ENCODE data around the gene THRA. TPM values are rescaled to one million over a fixed set of nuclear protein-coding genes. Genes with fewer than 3 reads are reported as not detected.

Gene THRA
- total RNA-seq, 2 donors from 2014 or later = 64.8 to 75.0 TPM

DNA sequence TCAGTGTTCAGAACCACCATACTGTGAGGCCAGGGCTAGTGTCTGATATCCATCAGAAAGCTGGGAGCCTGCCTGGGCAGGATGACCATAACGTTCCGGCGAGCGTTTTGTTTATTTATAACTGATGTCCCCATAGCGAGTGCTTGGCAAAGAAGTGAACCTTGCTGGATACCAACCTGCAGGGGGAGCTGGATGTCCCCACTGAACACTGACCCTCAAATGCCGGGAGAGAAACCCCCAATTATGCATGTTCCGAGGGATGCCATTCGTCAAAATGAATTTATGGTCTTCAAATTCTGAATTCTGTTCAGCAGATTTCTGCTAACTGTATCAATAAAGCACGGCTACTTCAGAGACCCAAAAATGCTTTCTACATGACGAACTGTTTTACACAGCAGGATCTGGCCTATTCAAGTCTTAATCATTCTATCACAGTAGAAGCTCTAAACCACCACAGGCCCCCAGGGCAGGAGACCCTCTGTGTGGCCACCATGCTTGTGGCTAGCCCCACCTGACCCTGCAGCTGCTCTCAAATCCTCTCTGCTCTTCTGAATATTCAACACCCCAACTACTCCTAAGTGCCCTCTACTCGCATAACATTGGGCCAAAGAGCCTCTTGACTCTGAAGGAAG is 23.8 kb upstream of the THRA start:
- peak; percentile 98 for ATAC-seq (ENCODE audit: insufficient number of reproducible peaks, low FRiP score, low read depth)
- TF ChIP-seq, protein P1, sequence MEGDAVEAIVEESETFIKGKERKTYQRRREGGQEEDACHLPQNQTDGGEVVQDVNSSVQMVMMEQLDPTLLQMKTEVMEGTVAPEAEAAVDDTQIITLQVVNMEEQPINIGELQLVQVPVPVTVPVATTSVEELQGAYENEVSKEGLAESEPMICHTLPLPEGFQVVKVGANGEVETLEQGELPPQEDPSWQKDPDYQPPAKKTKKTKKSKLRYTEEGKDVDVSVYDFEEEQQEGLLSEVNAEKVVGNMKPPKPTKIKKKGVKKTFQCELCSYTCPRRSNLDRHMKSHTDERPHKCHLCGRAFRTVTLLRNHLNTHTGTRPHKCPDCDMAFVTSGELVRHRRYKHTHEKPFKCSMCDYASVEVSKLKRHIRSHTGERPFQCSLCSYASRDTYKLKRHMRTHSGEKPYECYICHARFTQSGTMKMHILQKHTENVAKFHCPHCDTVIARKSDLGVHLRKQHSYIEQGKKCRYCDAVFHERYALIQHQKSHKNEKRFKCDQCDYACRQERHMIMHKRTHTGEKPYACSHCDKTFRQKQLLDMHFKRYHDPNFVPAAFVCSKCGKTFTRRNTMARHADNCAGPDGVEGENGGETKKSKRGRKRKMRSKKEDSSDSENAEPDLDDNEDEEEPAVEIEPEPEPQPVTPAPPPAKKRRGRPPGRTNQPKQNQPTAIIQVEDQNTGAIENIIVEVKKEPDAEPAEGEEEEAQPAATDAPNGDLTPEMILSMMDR (IDR thresholded peaks at IDR 0.05) = peak; percentile 66
- Histone ChIP-seq H3K9me3 (no peaks in the 10 kb centered on the region), H3K4me3 (peak overlapping the region; percentile 8), H3K36me3 (peaks cover 14% of the 10 kb centered on the region), H3K27me3 (replicated peaks; ENCODE audit: insufficient read depth) (no peaks in the 10 kb centered on the region), H3K4me1 (ENCODE audit: control insufficient read depth in 1 of 2, low read depth in 2 of 2) (peaks cover 0 to 18% of the 10 kb centered on the region in 2 donors), H3K27ac (peak overlapping the region; percentile 70 to 77)
- DNase-seq (ENCODE audit: low spot score) = peak; percentile 55

DNA sequence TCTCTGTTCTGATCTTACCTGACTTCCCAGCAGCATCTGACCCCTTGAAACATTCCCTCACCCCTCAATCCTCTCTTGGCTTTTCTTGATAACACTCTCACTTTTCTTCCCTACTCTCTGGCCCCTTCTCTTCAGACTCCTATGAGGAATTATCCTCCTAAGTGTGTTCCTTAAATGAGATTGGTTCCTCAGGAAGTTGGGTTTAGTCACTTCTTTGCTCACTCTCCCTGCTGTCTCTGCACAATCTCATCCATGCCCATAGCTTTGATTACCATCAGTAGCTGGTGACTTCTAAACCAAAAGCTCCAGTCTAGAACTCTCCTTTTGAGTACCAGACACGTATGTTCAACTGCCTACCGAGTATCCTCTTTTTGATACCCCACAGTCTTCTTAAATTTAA is 21.6 kb upstream of the THRA start:
- H3K4me1 ChIP-seq (ENCODE audit: control insufficient read depth in 1 of 2, low read depth in 2 of 2) = peaks cover 0 to 18% of the 10 kb centered on the region in 2 donors
- TF ChIP-seq, protein P1 (IDR thresholded peaks at IDR 0.05) = no peak
- no peaks in the 10 kb centered on the region for H3K36me3 ChIP-seq
- ATAC-seq (ENCODE audit: insufficient number of reproducible peaks, low FRiP score, low read depth) = no peak
- DNase-seq (ENCODE audit: low spot score) = no peak
- no peaks in the 10 kb centered on the region for H3K9me3 ChIP-seq
- no peaks in the 10 kb centered on the region for H3K27me3 ChIP-seq (replicated peaks; ENCODE audit: insufficient read depth)
- H3K27ac ChIP-seq = no peak overlapping the region
- no peak overlapping the region for H3K4me3 ChIP-seq

DNA sequence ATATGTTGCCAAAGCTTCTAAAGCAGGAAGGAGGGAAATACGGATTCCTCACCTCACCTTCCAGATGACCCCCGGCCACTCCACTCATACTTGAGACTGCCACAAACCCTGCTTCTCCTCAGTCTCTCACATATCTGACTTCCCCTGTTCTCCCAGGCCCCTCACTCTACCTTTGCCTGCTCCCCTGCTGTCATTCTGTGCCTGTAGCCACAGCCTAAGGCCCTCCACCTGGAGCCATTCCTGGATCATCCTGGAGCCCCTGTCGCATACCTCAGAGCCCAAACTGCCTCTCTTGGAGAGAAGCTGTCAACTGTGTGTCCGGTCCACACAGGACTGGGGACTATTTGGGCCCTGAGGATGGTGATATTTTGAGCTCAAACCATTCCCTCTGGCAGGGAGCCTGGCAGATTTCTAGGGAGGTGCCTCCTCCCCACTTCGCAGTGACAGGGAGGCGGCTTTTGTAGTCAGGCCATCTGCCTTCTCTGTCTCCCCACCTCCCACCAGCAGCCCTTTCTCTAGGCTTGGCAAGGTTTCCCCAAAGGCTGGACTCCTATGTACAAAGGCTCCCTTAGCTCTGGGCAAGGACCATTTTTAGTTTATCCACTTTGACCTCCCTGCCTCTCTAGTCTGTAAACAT is 6.3 kb upstream of the THRA start:
- peaks cover 9% of the 10 kb centered on the region for H3K36me3 ChIP-seq
- no peaks in the 10 kb centered on the region for H3K27me3 ChIP-seq (replicated peaks; ENCODE audit: insufficient read depth)
- TF ChIP-seq, protein P1 (IDR thresholded peaks at IDR 0.05) = no peak
- no peak overlapping the region for H3K4me3 ChIP-seq
- ATAC-seq (ENCODE audit: insufficient number of reproducible peaks, low FRiP score, low read depth) (no peak), DNase-seq (ENCODE audit: low spot score) (no peak)
- H3K4me1 ChIP-seq (ENCODE audit: control insufficient read depth in 1 of 2, low read depth in 2 of 2) = peaks cover 9 to 20% of the 10 kb centered on the region in 2 donors
- no peaks in the 10 kb centered on the region for H3K9me3 ChIP-seq
- H3K27ac ChIP-seq = no peak overlapping the region

DNA sequence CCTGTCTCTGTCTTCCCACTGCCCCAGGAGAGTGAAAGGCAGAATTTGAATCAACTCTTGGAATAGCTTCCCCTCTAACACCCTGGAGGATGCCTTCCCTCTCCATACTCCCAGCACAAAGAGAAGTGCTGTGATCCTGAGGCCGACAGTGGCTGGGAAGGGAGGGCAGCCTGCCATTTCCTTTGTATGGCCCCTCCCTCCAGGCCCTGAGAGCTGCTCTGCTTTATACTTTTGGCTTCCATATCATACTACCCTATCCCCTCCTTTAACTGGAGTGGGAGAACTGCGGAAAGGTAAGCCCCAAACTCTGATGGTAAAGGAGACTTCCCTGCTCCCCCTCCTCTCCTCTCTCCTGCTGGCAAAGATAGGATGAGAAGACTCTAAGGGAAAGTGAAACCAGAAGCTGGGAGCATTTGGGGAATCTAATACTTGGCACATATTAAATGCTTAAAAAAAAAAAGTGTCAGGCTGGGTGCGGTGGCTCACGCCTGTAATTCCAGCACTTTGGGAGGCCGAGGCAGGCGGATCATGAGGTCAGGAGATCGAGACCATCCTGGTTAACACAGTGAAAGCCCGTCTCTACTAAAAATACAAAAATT is 4.5 kb upstream of the THRA start:
- TF ChIP-seq, protein P1 (IDR thresholded peaks at IDR 0.05) = no peak
- Histone ChIP-seq H3K4me1 (ENCODE audit: control insufficient read depth in 1 of 2, low read depth in 2 of 2) (peaks cover 11 to 23% of the 10 kb centered on the region in 2 donors), H3K27me3 (replicated peaks; ENCODE audit: insufficient read depth) (no peaks in the 10 kb centered on the region), H3K9me3 (no peaks in the 10 kb centered on the region), H3K27ac (peak overlapping the region; percentile 43 to 63), H3K36me3 (no peaks in the 10 kb centered on the region), H3K4me3 (no peak overlapping the region)
- DNase-seq (ENCODE audit: low spot score) (no peak), ATAC-seq (ENCODE audit: insufficient number of reproducible peaks, low FRiP score, low read depth) (no peak)

DNA sequence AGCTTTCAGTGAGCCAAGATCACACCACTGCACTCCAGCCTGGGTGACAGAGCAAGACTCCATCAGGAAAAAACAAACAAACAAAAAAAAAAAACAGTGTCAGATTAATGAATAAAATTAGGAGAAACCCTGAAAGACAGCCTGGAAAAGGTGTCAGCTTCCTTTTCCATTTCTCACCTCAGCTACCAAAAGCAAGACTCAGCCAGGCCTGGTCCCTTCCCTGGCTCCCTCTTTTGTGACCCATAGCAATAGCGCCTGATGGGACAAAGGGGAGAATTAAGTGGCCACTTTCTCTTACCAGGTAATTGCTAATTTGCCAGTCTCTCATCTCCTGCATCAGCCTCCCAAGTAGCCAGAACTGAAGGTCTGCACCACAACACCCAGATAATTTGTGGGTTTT is 3.9 kb upstream of the THRA start:
- H3K4me1 ChIP-seq (ENCODE audit: control insufficient read depth in 1 of 2, low read depth in 2 of 2) = peaks cover 6 to 17% of the 10 kb centered on the region in 2 donors
- H3K27ac ChIP-seq = peak overlapping the region; percentile 43 to 63
- H3K4me3 ChIP-seq = no peak overlapping the region
- TF ChIP-seq, protein P1 (IDR thresholded peaks at IDR 0.05) = no peak
- DNase-seq (ENCODE audit: low spot score) = no peak
- H3K36me3 ChIP-seq = no peaks in the 10 kb centered on the region
- H3K27me3 ChIP-seq (replicated peaks; ENCODE audit: insufficient read depth) = no peaks in the 10 kb centered on the region
- ATAC-seq (ENCODE audit: insufficient number of reproducible peaks, low FRiP score, low read depth) = no peak
- no peaks in the 10 kb centered on the region for H3K9me3 ChIP-seq
